ENCODE results near the gene ARHGEF7. TPM values are rescaled to one million over a fixed set of nuclear protein-coding genes. Genes with fewer than 3 reads are reported as not detected.

ARHGEF7 gene
- total RNA-seq, 1 donor from 2014 or later = 73.7 TPM

- no peak overlapping the region for H3K4me2 ChIP-seq (ENCODE audit: low read length)
- peaks cover under 1% of the 10 kb centered on the region for H3K9me3 ChIP-seq (ENCODE audit: insufficient read depth, low read depth, low read length)
- Mint-ChIP-seq H3K27ac (ENCODE audit: unreplicated experiment) (no peak overlapping the region), H3K4me3 (ENCODE audit: unreplicated experiment) (no peak overlapping the region), H3K36me3 (ENCODE audit: low read depth, unreplicated experiment) (peaks cover 23% of the 10 kb centered on the region), H3K4me1 (ENCODE audit: low read depth, unreplicated experiment) (peaks cover 6% of the 10 kb centered on the region), H3K9me3 (ENCODE audit: unreplicated experiment) (no peaks in the 10 kb centered on the region), H3K27me3 (ENCODE audit: low read depth, unreplicated experiment) (no peaks in the 10 kb centered on the region)
- TF ChIP-seq, protein P1, sequence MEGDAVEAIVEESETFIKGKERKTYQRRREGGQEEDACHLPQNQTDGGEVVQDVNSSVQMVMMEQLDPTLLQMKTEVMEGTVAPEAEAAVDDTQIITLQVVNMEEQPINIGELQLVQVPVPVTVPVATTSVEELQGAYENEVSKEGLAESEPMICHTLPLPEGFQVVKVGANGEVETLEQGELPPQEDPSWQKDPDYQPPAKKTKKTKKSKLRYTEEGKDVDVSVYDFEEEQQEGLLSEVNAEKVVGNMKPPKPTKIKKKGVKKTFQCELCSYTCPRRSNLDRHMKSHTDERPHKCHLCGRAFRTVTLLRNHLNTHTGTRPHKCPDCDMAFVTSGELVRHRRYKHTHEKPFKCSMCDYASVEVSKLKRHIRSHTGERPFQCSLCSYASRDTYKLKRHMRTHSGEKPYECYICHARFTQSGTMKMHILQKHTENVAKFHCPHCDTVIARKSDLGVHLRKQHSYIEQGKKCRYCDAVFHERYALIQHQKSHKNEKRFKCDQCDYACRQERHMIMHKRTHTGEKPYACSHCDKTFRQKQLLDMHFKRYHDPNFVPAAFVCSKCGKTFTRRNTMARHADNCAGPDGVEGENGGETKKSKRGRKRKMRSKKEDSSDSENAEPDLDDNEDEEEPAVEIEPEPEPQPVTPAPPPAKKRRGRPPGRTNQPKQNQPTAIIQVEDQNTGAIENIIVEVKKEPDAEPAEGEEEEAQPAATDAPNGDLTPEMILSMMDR (IDR thresholded peaks at IDR 0.05; ENCODE audit: insufficient read depth, low read depth, low read length) = no peak
- TF ChIP-seq EZH2 (IDR thresholded peaks at IDR 0.05; ENCODE audit: insufficient read depth, low read length) = no peak
- DNase-seq (ENCODE audit: low read depth) (no peak), FAIRE-seq (no peak)
- H3K27me3 ChIP-seq (ENCODE audit: insufficient read depth, low read length) = no peaks in the 10 kb centered on the region
- no peaks in the 10 kb centered on the region for H3K36me3 ChIP-seq (ENCODE audit: insufficient read depth, low read length)
- no peaks in the 10 kb centered on the region for H3K4me1 ChIP-seq (ENCODE audit: insufficient read depth, low read length)
- no peak overlapping the region for H3K4me3 ChIP-seq (ENCODE audit: insufficient read depth, low read depth, low read length)
- no peak overlapping the region for H2AFZ ChIP-seq (ENCODE audit: low read depth, low read length)
- no peak overlapping the region for H3K9ac ChIP-seq (ENCODE audit: low read length)
- H3K79me2 ChIP-seq (ENCODE audit: insufficient read depth, low read length) = no peaks in the 10 kb centered on the region
- no peak overlapping the region for H3K27ac ChIP-seq (ENCODE audit: low read depth, low read length)
- H4K20me1 ChIP-seq (ENCODE audit: insufficient read depth, low read length) = no peaks in the 10 kb centered on the region
Observed at GRCh38 chr13:111317571-111318345, 202.6 kb downstream of the ARHGEF7 start.

GRCh38 chr13:111318386-111318785, 203.3 kb downstream of the ARHGEF7 start:
- no peak overlapping the region for H3K27ac ChIP-seq (ENCODE audit: low read depth, low read length)
- no peaks in the 10 kb centered on the region for H4K20me1 ChIP-seq (ENCODE audit: insufficient read depth, low read length)
- H3K4me3 ChIP-seq (ENCODE audit: insufficient read depth, low read depth, low read length) = no peak overlapping the region
- Mint-ChIP-seq H3K36me3 (ENCODE audit: low read depth, unreplicated experiment) (peaks cover 22% of the 10 kb centered on the region), H3K4me1 (ENCODE audit: low read depth, unreplicated experiment) (peaks cover 6% of the 10 kb centered on the region), H3K27ac (ENCODE audit: unreplicated experiment) (no peak overlapping the region), H3K9me3 (ENCODE audit: unreplicated experiment) (no peaks in the 10 kb centered on the region), H3K4me3 (ENCODE audit: unreplicated experiment) (no peak overlapping the region), H3K27me3 (ENCODE audit: low read depth, unreplicated experiment) (peaks cover 1% of the 10 kb centered on the region)
- no peak overlapping the region for H2AFZ ChIP-seq (ENCODE audit: low read depth, low read length)
- H3K36me3 ChIP-seq (ENCODE audit: insufficient read depth, low read length) = no peaks in the 10 kb centered on the region
- FAIRE-seq (no peak), DNase-seq (ENCODE audit: low read depth) (no peak)
- H3K27me3 ChIP-seq (ENCODE audit: insufficient read depth, low read length) = no peaks in the 10 kb centered on the region
- no peak overlapping the region for H3K9ac ChIP-seq (ENCODE audit: low read length)
- no peaks in the 10 kb centered on the region for H3K9me3 ChIP-seq (ENCODE audit: insufficient read depth, low read depth, low read length)
- H3K79me2 ChIP-seq (ENCODE audit: insufficient read depth, low read length) = no peaks in the 10 kb centered on the region
- H3K4me2 ChIP-seq (ENCODE audit: low read length) = no peak overlapping the region
- TF ChIP-seq, protein P1 (IDR thresholded peaks at IDR 0.05; ENCODE audit: insufficient read depth, low read depth, low read length) = no peak
- TF ChIP-seq EZH2 (IDR thresholded peaks at IDR 0.05; ENCODE audit: insufficient read depth, low read length) = no peak
- no peaks in the 10 kb centered on the region for H3K4me1 ChIP-seq (ENCODE audit: insufficient read depth, low read length)

- peaks cover 18% of the 10 kb centered on the region for H3K36me3 Mint-ChIP-seq (ENCODE audit: low read depth, unreplicated experiment)
- peaks cover 6% of the 10 kb centered on the region for H3K4me1 Mint-ChIP-seq (ENCODE audit: low read depth, unreplicated experiment)
- DNase-seq (ENCODE audit: low read depth) (no peak), FAIRE-seq (no peak)
- Histone ChIP-seq H3K4me3 (ENCODE audit: insufficient read depth, low read depth, low read length) (no peak overlapping the region), H3K9ac (ENCODE audit: low read length) (no peak overlapping the region), H3K9me3 (ENCODE audit: insufficient read depth, low read depth, low read length) (no peaks in the 10 kb centered on the region), H3K27ac (ENCODE audit: low read depth, low read length) (no peak overlapping the region), H4K20me1 (ENCODE audit: insufficient read depth, low read length) (no peaks in the 10 kb centered on the region), H3K27me3 (ENCODE audit: insufficient read depth, low read length) (no peaks in the 10 kb centered on the region), H2AFZ (ENCODE audit: low read depth, low read length) (no peak overlapping the region), H3K79me2 (ENCODE audit: insufficient read depth, low read length) (no peaks in the 10 kb centered on the region), H3K4me1 (ENCODE audit: insufficient read depth, low read length) (no peaks in the 10 kb centered on the region), H3K4me2 (ENCODE audit: low read length) (no peak overlapping the region), H3K36me3 (ENCODE audit: insufficient read depth, low read length) (no peaks in the 10 kb centered on the region)
- no peak for TF ChIP-seq EZH2 (IDR thresholded peaks at IDR 0.05; ENCODE audit: insufficient read depth, low read length)
- TF ChIP-seq, protein P1 (IDR thresholded peaks at IDR 0.05; ENCODE audit: insufficient read depth, low read depth, low read length) = no peak
- H3K27me3 Mint-ChIP-seq (ENCODE audit: low read depth, unreplicated experiment) = peaks cover 8% of the 10 kb centered on the region
- no peaks in the 10 kb centered on the region for H3K9me3 Mint-ChIP-seq (ENCODE audit: unreplicated experiment)
- no peak overlapping the region for H3K27ac Mint-ChIP-seq (ENCODE audit: unreplicated experiment)
- H3K4me3 Mint-ChIP-seq (ENCODE audit: unreplicated experiment) = no peak overlapping the region
Observed at GRCh38 chr13:111319521-111319920, 204.4 kb downstream of the ARHGEF7 start.
